Panc1 (cell line): Measurements from ENCODE around the gene FANCC.
A peak's percentile ranks its signal among the peaks of the same experiment; 100 is the strongest.

Experiments used
- POLR2AphosphoS5 ChIP-seq: IDR thresholded peaks from 2 replicates; pipeline ENCODE4 v1.6.1; 2012; ENCODE audit warnings: mild to moderate bottlenecking, low read depth, low read length, moderate library complexity
- SIN3A ChIP-seq: IDR thresholded peaks from 2 replicates; pipeline ENCODE4 v1.6.1; 2012; ENCODE audit warnings: low read depth, mild to moderate bottlenecking, low read length, moderate library complexity, borderline replicate concordance; ENCODE audit not compliant: insufficient read depth
- TF ChIP-seq, protein P1 (sequence below): fragments of 450-650 bp; IDR thresholded peaks from 2 replicates; pipeline ENCODE4 v1.5.1; 2017; ENCODE audit warnings: mild to moderate bottlenecking

DNA sequence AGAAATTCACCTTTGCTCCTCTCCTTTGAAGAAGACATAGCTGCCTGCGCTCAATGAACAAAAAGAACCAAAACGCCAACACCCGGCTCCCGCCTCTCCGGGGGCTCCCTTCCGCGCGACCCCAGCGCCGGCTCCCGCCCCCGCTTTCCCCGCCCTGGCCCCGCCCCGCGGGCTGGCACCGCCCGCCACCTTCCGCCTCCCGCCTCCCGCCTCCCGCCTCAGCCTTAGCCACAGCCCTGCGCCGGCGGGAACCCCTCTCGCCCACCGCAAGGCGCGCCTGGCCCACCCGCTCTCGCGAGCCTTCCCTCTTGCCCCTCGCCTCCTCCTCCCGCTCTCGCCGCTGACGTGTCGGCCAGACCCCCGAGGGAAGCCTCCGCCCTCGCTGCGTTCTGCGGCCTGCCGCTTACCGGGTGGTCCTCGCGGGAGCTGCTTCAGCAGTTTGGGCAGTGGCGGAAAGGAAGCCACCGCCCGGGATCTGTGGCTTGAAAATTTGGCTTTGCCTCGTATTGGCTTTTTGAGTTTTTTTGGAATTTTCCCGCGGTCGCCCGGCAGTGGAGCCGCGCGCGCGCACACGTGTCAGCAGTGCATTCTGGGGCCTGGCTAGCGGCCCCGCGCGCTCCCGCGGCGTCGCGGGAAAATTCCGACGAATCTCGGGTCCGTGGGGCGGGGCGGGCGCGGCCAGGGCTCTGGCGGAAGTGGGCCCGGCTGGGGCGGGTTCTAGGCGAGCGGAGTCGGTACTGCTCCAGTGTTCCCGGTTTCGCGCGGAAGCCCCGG, at the start of gene FANCC:
- TF ChIP-seq, protein P1, sequence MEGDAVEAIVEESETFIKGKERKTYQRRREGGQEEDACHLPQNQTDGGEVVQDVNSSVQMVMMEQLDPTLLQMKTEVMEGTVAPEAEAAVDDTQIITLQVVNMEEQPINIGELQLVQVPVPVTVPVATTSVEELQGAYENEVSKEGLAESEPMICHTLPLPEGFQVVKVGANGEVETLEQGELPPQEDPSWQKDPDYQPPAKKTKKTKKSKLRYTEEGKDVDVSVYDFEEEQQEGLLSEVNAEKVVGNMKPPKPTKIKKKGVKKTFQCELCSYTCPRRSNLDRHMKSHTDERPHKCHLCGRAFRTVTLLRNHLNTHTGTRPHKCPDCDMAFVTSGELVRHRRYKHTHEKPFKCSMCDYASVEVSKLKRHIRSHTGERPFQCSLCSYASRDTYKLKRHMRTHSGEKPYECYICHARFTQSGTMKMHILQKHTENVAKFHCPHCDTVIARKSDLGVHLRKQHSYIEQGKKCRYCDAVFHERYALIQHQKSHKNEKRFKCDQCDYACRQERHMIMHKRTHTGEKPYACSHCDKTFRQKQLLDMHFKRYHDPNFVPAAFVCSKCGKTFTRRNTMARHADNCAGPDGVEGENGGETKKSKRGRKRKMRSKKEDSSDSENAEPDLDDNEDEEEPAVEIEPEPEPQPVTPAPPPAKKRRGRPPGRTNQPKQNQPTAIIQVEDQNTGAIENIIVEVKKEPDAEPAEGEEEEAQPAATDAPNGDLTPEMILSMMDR, result no peak
- TF ChIP-seq POLR2AphosphoS5 (peak; percentile 80), SIN3A (no peak)
